Caco-2 (cell line): ENCODE measurements around the gene CYP2B6. TPM values are rescaled to one million over a fixed set of nuclear protein-coding genes. Genes with fewer than 3 reads are reported as not detected.

Source experiments
- BruUV-seq: library from RNA; stranded (reverse); fragments of 400-500 nt; replicated peaks from 2 replicates; lab custom pipeline; 2021; lab: Mats Ljungman, UMichigan
- CTCF ChIA-PET: fragments of 300-600 bp; sonication (Branson Sonifier 250); formaldehyde crosslinking; loops from one replicate; lab custom pipeline; 2022; ENCODE audit warnings: antibody characterized with exemption; lab: Charles Lee
- POLR2A ChIA-PET: fragments of 300-600 bp; sonication (Branson Sonifier 250); formaldehyde crosslinking; loops from one replicate; lab custom pipeline; 2022; ENCODE audit warnings: antibody characterized with exemption; lab: Charles Lee
- DNase-seq, 2 experiments: peaks; one replicate each; pipeline versions ENCODE4 v3.0.0 to v3.0.0-alpha.2; 2020 to 2022
- H3K27me3 ChIP-seq: replicated peaks from 2 replicates; pipeline ENCODE4 v1.6.0; 2011; ENCODE audit warnings: low read length; ENCODE audit not compliant: control insufficient read depth, insufficient read depth
- H3K36me3 ChIP-seq: 2 replicates; pipeline ENCODE4 v1.5.1; 2011; ENCODE audit warnings: low read length; ENCODE audit not compliant: control insufficient read depth, insufficient read depth
- H3K4me1 ChIP-seq: fragments of 250-450 bp; sonication (Bioruptor Pico); 2 replicates; pipeline ENCODE4 v1.5.1; 2020; ENCODE audit warnings: mild to moderate bottlenecking
- H3K4me3 ChIP-seq: 2 replicates; pipeline ENCODE4 v1.5.1; 2011; ENCODE audit warnings: low read depth, mild to moderate bottlenecking, control low read depth, low read length
- H3K9me3 ChIP-seq: fragments of 250-450 bp; sonication (Bioruptor Pico); 2 replicates; pipeline ENCODE4 v1.5.1; 2020; ENCODE audit warnings: mild to moderate bottlenecking, moderate library complexity
- H3K27ac Mint-ChIP-seq: one replicate; pipeline ENCODE4 v1.8.0; 2022; ENCODE audit warnings: mixed read lengths; ENCODE audit not compliant: unreplicated experiment
- H3K27me3 Mint-ChIP-seq: one replicate; pipeline ENCODE4 v1.8.0; 2022; ENCODE audit warnings: mixed read lengths; ENCODE audit not compliant: insufficient read depth, unreplicated experiment
- H3K36me3 Mint-ChIP-seq: one replicate; pipeline ENCODE4 v1.8.0; 2022; ENCODE audit warnings: mild to moderate bottlenecking, mixed read lengths; ENCODE audit not compliant: insufficient read depth, unreplicated experiment
- H3K4me1 Mint-ChIP-seq: one replicate; pipeline ENCODE4 v1.8.0; 2022; ENCODE audit warnings: low read depth, mixed read lengths; ENCODE audit not compliant: unreplicated experiment
- H3K4me3 Mint-ChIP-seq: one replicate; pipeline ENCODE4 v1.8.0; 2022; ENCODE audit warnings: mild to moderate bottlenecking, moderate library complexity, mixed read lengths; ENCODE audit not compliant: unreplicated experiment
- H3K9me3 Mint-ChIP-seq: one replicate; pipeline ENCODE4 v1.8.0; 2022; ENCODE audit warnings: mixed read lengths; ENCODE audit not compliant: unreplicated experiment
- CTCF ChIP-seq, 2 experiments: fragments of 200-600 bp in 1 of 2; IDR thresholded peaks; 1 replicate in 1 of 2; 2 replicates in 1 of 2; pipeline versions ENCODE4 v1.5.1 to v1.8.0; 2011 to 2022; ENCODE audit warnings: antibody characterized with exemption in 1 of 2, control low read depth in 1 of 2, inconsistent platforms in 1 of 2, low read depth in 1 of 2, low read length in 1 of 2, mild to moderate bottlenecking in 1 of 2, moderate library complexity in 1 of 2; ENCODE audit not compliant: insufficient read depth in 1 of 2, severe bottlenecking in 1 of 2, unreplicated experiment in 1 of 2
- intact Hi-C: fragments of 100-400 bp; cut with micrococcal nuclease; formaldehyde crosslinking; loops from one replicate; pipeline ENCODE4 v1.10.0; 2022; ENCODE audit not compliant: unreplicated experiment
- total RNA-seq: library from RNA; stranded (reverse); gene quantifications from 2 replicates; pipeline ENCODE4 v1.2.3, GENCODE V29; 2022

CYP2B6 gene
- total RNA-seq, 1 experiment from 2014 or later: 0.32 TPM

- H3K36me3 ChIP-seq: no peaks in the 10 kb centered on the region
- H3K9me3 ChIP-seq: no peaks in the 10 kb centered on the region
- intact Hi-C loops: loop anchor here (5.0 kb wide), 1 partner anchor 101 kb away; no protein-coding TSS in a partner anchor
- BruUV-seq: no TSS peak
- ChIA-PET CTCF (interaction anchor here (0.8 kb wide), 1 partner anchor 21 kb away, joined by 3 read pairs; no protein-coding TSS in a partner anchor), POLR2A (interaction anchor here (0.5 kb wide), 1 partner anchor 29 kb away, joined by 5 read pairs; no protein-coding TSS in a partner anchor)
- TF ChIP-seq CTCF (IDR thresholded peaks at IDR 0.05; ENCODE audit: insufficient read depth in 1 of 2, low read depth in 1 of 2, low read length in 1 of 2, severe bottlenecking in 1 of 2, unreplicated experiment in 1 of 2): peak in 1 of 2 experiments; percentile 53
- no peaks in the 10 kb centered on the region for H3K27me3 ChIP-seq
- Mint-ChIP-seq H3K36me3 (no peaks in the 10 kb centered on the region), H3K4me1 (no peaks in the 10 kb centered on the region), H3K9me3 (no peaks in the 10 kb centered on the region), H3K4me3 (no peak overlapping the region), H3K27me3 (peaks cover 4% of the 10 kb centered on the region), H3K27ac (no peak overlapping the region)
- DNase-seq: peak in 1 of 2 experiments; percentile 39
- no peak overlapping the region for H3K4me3 ChIP-seq
- no peaks in the 10 kb centered on the region for H3K4me1 ChIP-seq
These were observed 32.1 kb downstream of the CYP2B6 start for GRCh38 chr19:41023193-41023592.

GRCh38 chr19:41025411-41025810 is 34.3 kb downstream of the CYP2B6 start:
- H3K4me3 ChIP-seq: no peak overlapping the region
- Mint-ChIP-seq H3K4me3 (no peak overlapping the region), H3K27ac (no peak overlapping the region), H3K9me3 (no peaks in the 10 kb centered on the region), H3K27me3 (peaks cover 4% of the 10 kb centered on the region), H3K36me3 (no peaks in the 10 kb centered on the region), H3K4me1 (no peaks in the 10 kb centered on the region)
- no peaks in the 10 kb centered on the region for H3K9me3 ChIP-seq
- no TSS peak for BruUV-seq
- POLR2A ChIA-PET: no interaction called here
- TF ChIP-seq CTCF (IDR thresholded peaks at IDR 0.05; ENCODE audit: insufficient read depth in 1 of 2, low read depth in 1 of 2, low read length in 1 of 2, severe bottlenecking in 1 of 2, unreplicated experiment in 1 of 2): no peak
- intact Hi-C loops: no loop called here
- DNase-seq: no peak
- no peaks in the 10 kb centered on the region for H3K4me1 ChIP-seq
- CTCF ChIA-PET: no interaction called here
- H3K27me3 ChIP-seq: no peaks in the 10 kb centered on the region
- H3K36me3 ChIP-seq: no peaks in the 10 kb centered on the region

GRCh38 chr19:41025871-41026270 is 34.8 kb downstream of the CYP2B6 start:
- intact Hi-C loops: no loop called here
- no peak overlapping the region for H3K4me3 ChIP-seq
- Mint-ChIP-seq H3K9me3 (no peaks in the 10 kb centered on the region), H3K4me3 (no peak overlapping the region), H3K4me1 (no peaks in the 10 kb centered on the region), H3K27me3 (peaks cover 4% of the 10 kb centered on the region), H3K36me3 (no peaks in the 10 kb centered on the region), H3K27ac (no peak overlapping the region)
- H3K9me3 ChIP-seq: no peaks in the 10 kb centered on the region
- H3K4me1 ChIP-seq: no peaks in the 10 kb centered on the region
- ChIA-PET POLR2A (no interaction called here), CTCF (no interaction called here)
- DNase-seq: no peak
- no peaks in the 10 kb centered on the region for H3K36me3 ChIP-seq
- TF ChIP-seq CTCF (IDR thresholded peaks at IDR 0.05; ENCODE audit: insufficient read depth in 1 of 2, low read depth in 1 of 2, low read length in 1 of 2, severe bottlenecking in 1 of 2, unreplicated experiment in 1 of 2): no peak
- BruUV-seq: no TSS peak
- no peaks in the 10 kb centered on the region for H3K27me3 ChIP-seq
